GM21723 (cell line): Measurements from ENCODE around the gene SNX27.
A peak's percentile ranks its signal among the peaks of the same experiment; 100 is the strongest.
"Not testable (repeated sequence)": the region's sequence is repeated elsewhere in the genome, so short reads cannot be mapped to it uniquely, and the experiment has no call there.

ENCODE experiments used
- ATAC-seq: cut with Tn5 transposase; IDR thresholded peaks from one replicate; pipeline ENCODE4 v1.9.1; 2021; ENCODE audit warnings: mild to moderate bottlenecking, moderate library complexity; ENCODE audit not compliant: unreplicated experiment

The SNX27 gene

DNA sequence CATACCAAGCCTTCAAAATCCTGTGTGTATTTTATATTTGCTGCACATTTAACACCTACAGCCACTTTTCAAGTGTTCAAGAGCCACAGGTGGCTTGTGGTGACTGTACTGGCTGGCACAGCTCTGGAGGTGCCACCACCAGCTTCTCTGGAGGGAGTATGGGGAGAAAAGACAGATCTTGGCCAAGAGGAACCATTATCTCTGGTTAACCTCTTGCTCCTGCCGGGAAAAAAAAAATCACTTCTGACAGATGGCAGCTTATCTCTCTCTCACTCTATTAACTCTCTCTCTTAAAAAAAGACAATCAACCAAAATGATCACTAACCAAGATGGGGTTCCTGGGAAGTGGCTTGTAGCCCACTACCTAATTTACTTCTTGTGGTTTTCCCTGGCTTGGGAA is 108.3 kb downstream of the SNX27 start:
- no peak for ATAC-seq

- peak; percentile 67 for ATAC-seq
These were observed 108.7 kb downstream of the SNX27 start for GRCh38 chr1:151720554-151720953.

DNA sequence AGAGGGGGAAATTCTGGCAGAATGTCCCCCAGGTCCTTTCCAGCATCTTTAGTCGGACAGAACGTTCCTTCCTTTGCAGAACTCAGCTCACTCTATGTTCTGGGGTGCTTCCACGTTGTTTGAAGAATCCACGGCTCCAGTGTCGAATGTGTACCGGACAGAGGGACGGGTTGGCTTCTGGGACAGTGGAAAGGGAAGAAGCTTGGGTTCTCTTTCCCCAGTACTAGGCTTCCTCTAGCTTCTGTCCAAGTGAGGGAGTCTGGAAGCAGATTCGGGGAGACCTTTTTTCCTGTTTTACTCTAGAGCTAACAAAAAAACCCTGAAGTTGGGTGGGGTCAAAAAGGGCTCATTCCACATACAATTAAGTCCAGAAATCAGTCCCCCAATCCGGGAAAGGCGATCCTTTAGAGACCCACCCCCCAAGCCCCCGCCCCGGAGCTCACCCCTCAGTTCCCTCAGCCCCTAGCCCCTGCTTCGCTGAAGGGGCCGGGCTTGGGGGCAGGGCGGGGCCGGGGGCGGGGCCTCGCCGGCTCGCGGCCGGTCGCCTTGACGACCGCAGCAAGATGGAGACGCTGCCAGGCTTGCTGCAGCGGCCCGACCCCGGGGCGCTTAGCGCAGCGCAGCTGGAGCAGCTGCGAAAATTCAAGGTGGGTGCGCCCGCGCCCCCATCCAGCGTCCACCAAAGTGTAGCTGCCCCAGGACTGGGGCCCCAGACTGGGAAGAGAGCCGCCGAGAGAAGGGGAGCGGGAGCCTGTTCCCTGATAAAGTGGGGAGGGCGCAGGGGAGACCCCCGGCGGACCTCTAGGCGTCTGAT is 109.3 kb downstream of the SNX27 start, which contains the start of gene RIIAD1:
Gene RIIAD1 (plus strand): TSS at position 549 of the 814 bp plus-strand sequence. CDS start 15 bp downstream, at position 564.
- peak; percentile 73 for ATAC-seq

- no peak for ATAC-seq
These were observed 110.1 kb downstream of the SNX27 start for GRCh38 chr1:151721788-151722510.

DNA sequence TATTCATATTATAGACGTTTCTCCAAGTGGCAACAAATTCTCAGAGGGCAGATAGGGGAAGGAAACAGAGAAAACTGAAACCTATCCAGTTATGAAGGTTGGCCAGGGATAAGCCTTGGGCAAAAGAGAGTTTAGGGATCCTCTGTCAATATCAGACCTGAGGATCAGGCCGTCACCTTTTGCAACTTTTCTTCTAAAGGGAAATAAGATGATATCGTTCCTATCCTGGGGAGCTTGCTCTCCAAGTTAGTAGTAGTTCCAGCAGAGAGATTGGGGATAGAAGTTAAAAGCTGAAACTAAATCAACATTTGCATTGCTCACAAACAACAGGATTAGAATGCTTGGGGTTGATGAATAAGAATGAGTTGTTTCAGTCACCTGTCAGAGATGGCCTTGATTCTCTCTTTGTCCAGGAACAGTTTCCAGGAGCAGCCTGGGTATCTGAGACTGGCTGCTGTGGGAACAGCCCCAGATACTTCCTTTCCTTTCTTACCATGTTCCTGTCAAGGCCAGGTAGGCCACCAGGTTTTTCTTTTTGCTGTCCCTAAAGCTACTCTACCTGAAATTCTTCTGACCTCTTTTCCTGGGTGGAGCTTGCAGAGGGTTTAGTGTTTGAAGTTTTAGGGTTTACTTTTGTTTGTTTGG is 112.0 kb downstream of the SNX27 start:
- no peak for ATAC-seq

DNA sequence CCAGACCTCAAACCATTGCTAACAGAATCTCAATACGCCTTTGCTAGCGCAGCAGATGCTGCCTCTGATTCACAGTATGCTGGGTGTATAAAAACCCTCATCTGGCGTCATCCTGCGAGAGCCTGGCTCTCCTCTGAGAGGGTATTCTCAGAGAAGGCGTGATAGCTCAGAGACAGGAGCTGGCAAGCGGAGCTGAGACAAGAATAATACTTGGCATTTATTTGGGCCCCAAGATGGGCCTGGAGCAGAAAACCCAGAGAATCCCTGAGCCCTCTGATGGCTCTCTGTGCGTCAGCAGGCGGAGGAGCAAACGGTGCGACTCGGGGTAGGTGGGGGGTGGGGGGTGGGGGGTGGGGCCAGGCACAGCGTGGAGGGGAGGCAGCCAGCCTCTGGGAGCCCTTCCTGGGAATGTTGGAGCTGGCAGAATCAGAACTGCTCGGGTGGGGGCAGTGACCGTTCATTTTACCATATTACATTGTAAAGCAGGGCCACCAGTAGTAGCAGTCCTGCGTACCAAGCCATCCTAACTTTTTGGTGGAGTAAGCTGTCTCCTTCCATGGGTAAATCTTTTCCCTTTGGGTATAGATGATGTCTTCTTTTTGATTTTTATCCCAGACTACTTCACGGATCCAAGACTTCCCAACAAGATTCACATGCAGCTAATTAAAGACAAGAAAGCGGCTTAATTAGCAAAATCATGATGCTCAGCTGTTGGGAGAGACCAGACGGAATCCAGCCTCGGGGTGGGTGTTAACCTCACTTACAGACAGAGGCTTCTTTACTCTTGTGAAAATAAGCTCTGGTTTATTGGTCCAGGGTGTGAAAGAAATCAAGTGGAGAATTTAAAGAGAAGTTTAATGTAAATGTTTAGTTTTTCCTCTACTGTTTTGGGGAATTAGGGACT is 116.6 kb downstream of the SNX27 start:
- no peak for ATAC-seq

- no peak for ATAC-seq
These were observed 117.5 kb downstream of the SNX27 start for GRCh38 chr1:151729157-151729965.

GRCh38 chr1:151729966-151730291 is 118.1 kb downstream of the SNX27 start:
- ATAC-seq: no peak

GRCh38 chr1:151733126-151733525 is 121.3 kb downstream of the SNX27 start:
- no peak for ATAC-seq

DNA sequence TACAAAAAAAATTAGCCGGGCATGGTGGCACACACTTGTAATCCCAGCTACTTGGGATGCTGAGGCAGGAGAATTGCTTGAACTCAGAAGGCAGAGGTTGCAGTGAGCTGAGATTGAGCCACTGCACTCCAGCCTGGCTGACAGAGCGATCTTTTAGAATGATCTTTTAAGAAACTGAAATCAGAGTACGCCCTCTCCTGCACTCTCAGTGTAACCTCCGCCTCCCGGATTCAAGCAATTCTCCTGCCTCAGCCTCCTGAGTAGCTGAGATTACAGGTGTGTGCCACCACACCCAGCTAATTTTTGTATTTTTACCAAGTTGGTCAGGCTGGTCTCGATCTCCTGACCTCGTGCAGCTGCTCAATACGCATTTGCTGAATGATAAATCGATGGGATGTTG is 122.1 kb downstream of the SNX27 start:
- not testable (repeated sequence) for ATAC-seq

- ATAC-seq: no peak
These were observed 125.2 kb downstream of the SNX27 start for GRCh38 chr1:151737026-151737425.

DNA sequence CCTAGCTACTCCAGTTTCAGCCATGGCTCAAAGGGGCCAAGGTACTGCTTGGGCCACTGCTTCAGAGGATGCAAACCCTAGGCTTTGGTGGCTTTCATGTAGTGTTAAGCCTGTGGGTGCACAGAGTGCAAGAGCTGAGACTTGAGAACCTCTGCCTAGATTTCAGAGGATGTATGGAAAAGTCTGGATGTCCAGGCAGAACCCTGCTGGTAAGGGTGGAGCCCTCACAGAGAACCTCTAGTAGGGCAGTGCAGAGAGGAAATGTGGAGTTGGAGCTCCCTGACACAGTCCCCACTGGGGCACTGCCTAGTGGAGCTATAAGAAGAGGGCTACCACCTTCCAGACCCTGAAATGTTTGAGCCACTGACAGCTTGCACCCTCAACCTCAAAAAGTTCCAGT is 125.6 kb downstream of the SNX27 start:
- no peak for ATAC-seq

GRCh38 chr1:151739590-151740355 is 127.9 kb downstream of the SNX27 start:
- no peak for ATAC-seq

DNA sequence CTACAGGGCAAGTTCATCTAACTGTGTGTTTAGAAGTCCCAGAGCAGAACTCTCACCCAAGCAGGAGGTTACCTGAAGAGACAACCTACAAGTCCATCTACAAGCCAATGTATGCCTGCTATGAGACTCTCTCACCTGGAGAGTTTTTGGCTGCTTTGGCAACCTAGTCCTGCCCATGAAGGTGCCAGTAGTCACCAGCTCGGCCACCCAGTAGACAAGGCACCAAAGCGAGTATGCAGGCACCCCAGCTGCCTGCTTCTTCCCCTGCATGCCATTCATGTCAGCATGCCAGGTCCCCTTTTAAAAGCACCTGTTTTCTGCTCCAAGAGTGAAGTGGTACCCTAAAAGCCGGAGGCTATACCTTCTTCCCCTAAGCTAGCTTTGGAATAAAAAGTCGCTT is 129.7 kb downstream of the SNX27 start:
- ATAC-seq: no peak
